Gastroesophageal sphincter (tissue), 3 donors: ENCODE measurements around the gene CDH4.

Source experiments
- CTCF ChIP-seq, 4 experiments: fragments of 200-600 bp in 2 of 4; fragments of 450-650 bp in 2 of 4; sonication (generic) in 1 of 4; IDR thresholded peaks; one replicate each; pipeline ENCODE4 v1.5.1; 2017 to 2019; ENCODE audit warnings: antibody characterized with exemption in 4 of 4, mild to moderate bottlenecking in 2 of 4, moderate library complexity in 2 of 4
- EP300 ChIP-seq: sonication (generic); formaldehyde crosslinking; IDR thresholded peaks from one replicate; pipeline ENCODE4 v1.6.1; 2017; ENCODE audit warnings: antibody characterized with exemption, mild to moderate bottlenecking
- POLR2A ChIP-seq, 2 donors: fragments of 450-650 bp; IDR thresholded peaks; one replicate each; pipeline ENCODE4 v1.6.1; 2017; ENCODE audit warnings: antibody characterized with exemption in 2 of 2, mild to moderate bottlenecking in 2 of 2, moderate library complexity in 1 of 2
- POLR2AphosphoS5 ChIP-seq: sonication (generic); formaldehyde crosslinking; IDR thresholded peaks from one replicate; pipeline ENCODE4 v1.6.1; 2017; ENCODE audit warnings: antibody characterized with exemption

GRCh38 chr20:61292391-61292790 lies 40.3 kb downstream of the CDH4 start:
- no peak for TF ChIP-seq CTCF (IDR thresholded peaks at IDR 0.05)
- TF ChIP-seq POLR2AphosphoS5 = no peak
- TF ChIP-seq POLR2A (IDR thresholded peaks at IDR 0.05) = no peak
- TF ChIP-seq EP300 = no peak
